Measurements from ENCODE around the gene FEN1. TPM values are rescaled to one million over a fixed set of nuclear protein-coding genes. Genes with fewer than 3 reads are reported as not detected.

FEN1 gene
- total RNA-seq (2022; extraction: Qiagen RNA extraction): 91.0 to 106 TPM (median 96.1 TPM) in 5 replicates

GRCh38 chr11:61792310-61793082 is at the start of gene FEN1, which contains the start of gene TMEM258:
TSS of gene FEN1 (plus strand) at chr11:61792911. CDS start at chr11:61795362, 2,451 bp downstream.
TSS of gene TMEM258 (minus strand) at chr11:61792599. CDS start at chr11:61792558, 41 bp downstream.

GRCh38 chr11:61752117-61752924 is 40.4 kb upstream of the FEN1 start, which contains the start of gene MYRF:
TSS of gene MYRF (plus strand) at chr11:61752636. CDS start at chr11:61752745, 109 bp downstream.

GRCh38 chr11:61816736-61817455 is 24.2 kb downstream of the FEN1 start, which contains the start of gene FADS1:
TSS of gene FADS1 (minus strand) at chr11:61817003. CDS start at chr11:61816929, 74 bp downstream.

GRCh38 chr11:61827571-61828378 is 35.1 kb downstream of the FEN1 start, which contains the start of gene FADS2:
TSS of gene FADS2 (plus strand) at chr11:61828300. CDS start at chr11:61828391, 91 bp downstream.

Other genes starting within 250 kb of the FEN1 start
- gene SYT7, start 211.8 kb upstream of the FEN1 start, total RNA-seq (2022; extraction: Qiagen RNA extraction): 1.0 to 1.7 TPM (median 1.5 TPM) in 5 replicates
- gene DAGLA, start 112.5 kb upstream of the FEN1 start, total RNA-seq (2022; extraction: Qiagen RNA extraction): 4.6 to 8.6 TPM (median 7.7 TPM) in 5 replicates
- 12.7 to 21.6 TPM (median 18.9 TPM) in 5 replicates for gene MYRF, start 40.3 kb upstream of the FEN1 start, total RNA-seq (2022; extraction: Qiagen RNA extraction)
- gene TMEM258, start 312 bp upstream of the FEN1 start, total RNA-seq (2022; extraction: Qiagen RNA extraction): 170 to 298 TPM (median 191 TPM) in 5 replicates
- 179 to 276 TPM (median 220 TPM) in 5 replicates for gene FADS1, start 24.1 kb downstream of the FEN1 start, total RNA-seq (2022; extraction: Qiagen RNA extraction)
- gene FADS2, start 35.4 kb downstream of the FEN1 start, total RNA-seq (2022; extraction: Qiagen RNA extraction): 329 to 455 TPM (median 388 TPM) in 5 replicates
- 55.7 to 91.5 TPM (median 78.5 TPM) in 5 replicates for gene FADS3, start 98.6 kb downstream of the FEN1 start, total RNA-seq (2022; extraction: Qiagen RNA extraction)
- 17.7 to 26.3 TPM (median 21.6 TPM) in 5 replicates for gene RAB3IL1, start 124.7 kb downstream of the FEN1 start, total RNA-seq (2022; extraction: Qiagen RNA extraction)
- gene BEST1, start 157.4 kb downstream of the FEN1 start, total RNA-seq (2022; extraction: Qiagen RNA extraction): 1.3 to 5.6 TPM (median 1.6 TPM) in 5 replicates
- gene FTH1, start 174.7 kb downstream of the FEN1 start, total RNA-seq (2022; extraction: Qiagen RNA extraction): 12,177 to 22,454 TPM (median 20,238 TPM) in 5 replicates

All from A549 treated with dexamethasone at 1 μM for 4 hours (cell line).